GM19193 (cell line): ENCODE results near the gene CD151.

ENCODE experiments used
- POLR2A ChIP-seq: IDR thresholded peaks from 4 replicates; pipeline ENCODE4 v1.6.1; 2011; ENCODE audit not compliant: insufficient read depth, insufficient read length; ENCODE audit errors: extremely low read depth

Gene CD151

GRCh38 chr11:837990-838307 is 5.2 kb downstream of the CD151 start:
- no peak for TF ChIP-seq POLR2A

DNA sequence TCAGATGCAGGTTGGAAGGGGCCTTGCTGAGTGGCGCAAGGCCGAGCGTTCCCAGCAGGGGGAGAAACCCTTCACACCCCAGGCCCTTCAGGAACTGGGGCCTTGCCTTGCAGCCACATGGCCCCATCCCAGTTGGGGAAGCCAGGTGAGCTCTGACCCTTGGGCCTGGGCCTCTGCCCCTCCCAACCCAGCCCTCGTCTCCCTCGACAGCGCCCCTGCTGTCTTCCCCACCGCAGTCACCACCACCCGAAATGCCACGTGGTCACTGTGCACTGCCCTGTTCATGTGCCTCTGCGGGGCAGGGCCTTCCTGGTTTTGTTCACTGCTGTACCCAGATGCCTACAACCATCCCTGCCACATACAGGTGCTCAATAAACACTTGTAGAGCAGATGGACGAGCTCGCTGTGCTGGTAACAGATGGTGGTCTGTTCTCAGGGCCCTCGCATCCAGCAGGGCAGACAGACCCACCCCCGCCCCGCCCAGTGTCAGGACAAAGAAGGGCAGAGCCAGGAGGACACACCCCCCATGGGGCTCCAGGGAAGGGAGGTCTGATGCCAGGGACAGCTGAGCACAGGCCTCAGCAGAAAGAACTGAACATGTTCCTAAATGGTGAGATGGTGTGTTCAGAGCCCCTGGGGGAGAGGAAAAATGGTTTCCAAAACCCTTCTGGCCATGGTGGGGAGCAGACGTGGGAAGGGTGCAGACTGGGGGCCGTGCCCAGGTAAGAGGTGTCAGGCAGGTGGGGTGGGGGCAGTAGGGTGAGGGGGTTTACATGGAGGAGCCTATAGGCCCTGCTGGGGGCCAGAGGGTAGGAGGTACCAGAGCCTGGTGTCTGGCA is 5.9 kb downstream of the CD151 start:
- no peak for TF ChIP-seq POLR2A

DNA sequence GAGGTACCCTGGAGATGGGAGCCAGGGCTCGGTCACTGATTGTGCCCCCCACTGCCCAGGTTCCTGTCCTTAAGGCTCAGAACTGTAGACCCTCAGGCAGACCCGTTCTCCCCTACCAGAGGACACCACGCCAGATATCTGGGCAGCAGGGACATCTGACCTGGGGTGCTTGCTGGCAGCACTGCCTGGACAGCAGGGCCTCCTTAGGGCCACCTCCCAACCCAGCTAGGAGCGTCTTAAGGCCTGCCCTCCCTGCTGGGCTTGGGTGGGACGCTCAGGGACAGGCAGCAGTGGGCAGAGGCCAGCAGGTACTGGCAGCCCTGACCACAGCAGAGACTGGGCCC is 6.5 kb downstream of the CD151 start:
- no peak for TF ChIP-seq POLR2A

DNA sequence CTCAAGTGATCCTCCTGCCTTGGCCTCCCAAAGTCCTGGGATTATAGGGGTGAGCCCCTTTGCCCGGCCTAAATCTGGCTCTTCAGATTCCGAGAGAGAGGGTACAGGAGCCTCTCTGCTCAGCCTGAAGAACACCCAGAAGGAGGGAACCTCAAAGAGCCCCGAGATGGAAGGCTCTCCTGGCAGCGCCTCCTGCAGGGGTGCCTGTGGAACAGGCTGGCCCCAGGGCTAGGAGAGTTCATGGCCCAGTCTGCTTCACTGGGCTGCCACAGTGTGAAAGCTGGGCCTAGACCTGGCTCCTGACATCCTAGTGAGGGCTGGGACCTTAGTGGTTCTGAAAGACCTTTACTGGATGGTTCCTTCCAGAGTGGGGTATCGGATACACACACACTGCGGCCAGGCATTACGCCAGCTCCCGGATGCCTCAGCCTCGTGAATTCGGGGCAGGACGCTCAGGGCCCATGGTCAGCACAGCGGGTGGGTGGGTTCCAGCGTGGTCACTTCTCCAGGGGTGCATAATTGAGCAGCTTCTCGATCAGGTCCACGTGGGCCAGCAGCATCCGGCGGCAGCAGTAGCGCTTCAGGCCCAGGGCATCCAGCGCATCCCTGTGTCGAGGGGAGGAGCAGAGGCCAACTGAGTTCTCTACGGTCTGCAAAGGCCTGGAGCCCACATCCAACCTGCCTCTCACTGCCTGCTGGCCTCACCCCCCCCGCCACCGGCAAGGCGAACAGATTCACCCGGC is 7.3 kb downstream of the CD151 start:
- TF ChIP-seq POLR2A: no peak

GRCh38 chr11:841981-842369 is 9.2 kb downstream of the CD151 start:
- no peak for TF ChIP-seq POLR2A

DNA sequence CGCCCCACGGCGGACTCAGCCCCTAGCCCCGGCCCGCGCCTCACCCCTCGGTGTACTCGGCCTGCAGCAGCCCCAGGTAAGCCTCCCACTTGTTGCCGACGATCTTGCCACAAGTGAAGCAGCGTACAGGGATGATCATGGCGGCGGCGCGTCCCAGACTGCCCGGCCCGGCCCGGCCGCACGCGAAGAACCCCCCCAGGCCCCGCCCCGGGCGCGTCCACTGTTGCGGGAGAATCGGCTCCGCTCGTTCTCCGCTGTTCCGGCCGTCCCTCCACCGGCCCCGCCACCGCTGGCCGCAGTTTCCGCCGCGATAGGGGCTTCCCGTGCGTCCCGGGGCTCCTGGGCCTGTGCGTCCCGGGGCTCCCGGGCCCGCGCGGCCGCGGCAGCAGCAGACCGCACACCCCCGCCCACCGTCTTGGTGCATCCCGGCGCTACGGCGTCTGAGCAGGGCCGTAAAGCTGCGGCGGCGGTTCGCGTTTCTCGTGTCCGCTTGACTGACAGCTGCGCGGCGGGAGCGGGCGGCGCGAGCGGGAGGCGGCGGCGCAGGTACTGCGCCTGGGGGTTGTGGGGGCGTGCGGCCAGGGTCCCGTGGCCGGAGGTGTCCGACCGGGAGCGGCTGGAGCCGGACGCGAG is 9.7 kb downstream of the CD151 start, which contains the start of the genes POLR2L and TSPAN4:
Gene POLR2L (minus strand): TSS at position 160 of the 633 bp plus-strand sequence. CDS start 21 bp downstream, at position 139.
Gene TSPAN4 (plus strand): TSS at position 483 of the 633 bp plus-strand sequence. CDS start 7,453 bp downstream, outside the sequence.
- TF ChIP-seq POLR2A: peak; percentile 99

GRCh38 chr11:843086-843734 is 10.5 kb downstream of the CD151 start:
- no peak for TF ChIP-seq POLR2A

- TF ChIP-seq POLR2A: no peak
These were observed 11.3 kb downstream of the CD151 start for GRCh38 chr11:843818-844692.

GRCh38 chr11:844693-845644 is 12.2 kb downstream of the CD151 start:
- no peak for TF ChIP-seq POLR2A

DNA sequence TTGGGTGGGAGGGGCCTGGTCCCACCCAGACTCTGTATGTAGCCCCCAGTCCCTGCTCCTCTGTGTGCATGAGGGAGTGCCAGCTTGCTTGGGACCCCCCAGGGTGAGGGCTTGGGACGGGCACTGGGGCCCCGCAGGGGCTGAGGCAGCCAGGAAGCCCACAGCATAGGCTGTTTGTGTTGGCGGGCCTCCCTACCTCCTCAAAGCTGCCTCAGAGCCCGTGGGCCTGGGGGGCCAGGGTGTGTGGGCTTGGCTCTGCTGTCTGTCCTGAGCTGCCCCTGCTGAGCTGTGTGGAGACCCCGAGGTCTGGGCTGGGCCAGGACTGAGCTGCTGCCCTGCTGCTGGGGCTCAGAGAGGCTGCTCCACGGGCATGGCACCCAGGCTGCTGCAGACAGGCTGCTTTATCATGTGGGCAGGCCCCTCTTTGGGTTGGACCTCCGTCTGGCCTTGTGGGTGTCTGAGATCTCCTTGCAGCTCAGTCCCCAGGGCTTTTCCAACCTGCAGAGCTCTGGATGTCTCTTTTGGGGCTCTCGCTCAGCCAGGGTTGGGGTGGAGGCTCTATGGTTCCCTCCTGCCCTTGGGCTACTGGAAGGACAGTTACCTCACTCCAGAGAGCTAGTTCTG is 13.2 kb downstream of the CD151 start:
- no peak for TF ChIP-seq POLR2A

GRCh38 chr11:846496-847098 is 13.8 kb downstream of the CD151 start:
- no peak for TF ChIP-seq POLR2A

DNA sequence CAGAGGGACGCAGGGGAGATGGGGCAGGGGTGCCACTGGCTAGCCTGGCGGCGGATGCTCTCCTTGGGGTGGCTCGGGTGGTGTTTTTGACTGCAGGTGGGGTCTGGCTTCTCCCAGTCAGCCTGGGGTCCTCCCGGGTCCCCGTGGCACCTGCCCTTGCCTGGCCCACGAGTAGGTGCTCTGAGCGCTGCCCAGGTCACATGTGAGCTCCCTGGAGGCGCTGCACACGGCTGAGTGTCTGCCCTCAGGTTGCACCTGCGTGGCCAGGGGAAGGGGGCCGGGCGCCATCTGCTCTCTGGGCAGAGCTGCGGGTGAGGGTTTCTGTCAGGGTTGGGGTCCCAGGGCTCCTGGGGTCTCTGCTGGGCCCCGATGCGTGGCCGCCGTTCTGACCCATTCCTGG is 15.1 kb downstream of the CD151 start:
- no peak for TF ChIP-seq POLR2A
